Activated T-cell treated with anti-CD3 and anti-CD28 coated beads, Interleukin-2, amount 50 U/mL, for 1 hour (primary cell): ENCODE data around the gene CD14.
"Not testable (repeated sequence)": the region's sequence is repeated elsewhere in the genome, so short reads cannot be mapped to it uniquely, and the experiment has no call there.

Source experiments
- DNase-seq: peaks from one replicate; pipeline ENCODE4 v3.0.0-alpha.2; 2020

The CD14 gene

GRCh38 chr5:140634103-140634502 is 1.1 kb upstream of the CD14 start:
- no peak for DNase-seq

GRCh38 chr5:140633501-140633900 is 526 bp upstream of the CD14 start:
- no peak for DNase-seq

GRCh38 chr5:140632366-140633020 is 482 bp downstream of the CD14 start:
- peak; percentile 59 for DNase-seq

GRCh38 chr5:140631831-140632365 is 1.1 kb downstream of the CD14 start:
- no peak for DNase-seq

- no peak for DNase-seq
Measured at GRCh38 chr5:140631036-140631417, 1.9 kb downstream of the CD14 start.

GRCh38 chr5:140630292-140631035 is 2.5 kb downstream of the CD14 start:
- DNase-seq: no peak

- no peak for DNase-seq
Measured at GRCh38 chr5:140628711-140629110, 4.3 kb downstream of the CD14 start.

- no peak for DNase-seq
Measured at GRCh38 chr5:140627972-140628371, 5.0 kb downstream of the CD14 start.

GRCh38 chr5:140624886-140625285 is 8.1 kb downstream of the CD14 start:
- not testable (repeated sequence) for DNase-seq

- not testable (repeated sequence) for DNase-seq
Measured at GRCh38 chr5:140623061-140623460, 9.9 kb downstream of the CD14 start.

- DNase-seq: no peak
Measured at GRCh38 chr5:140622301-140622700, 10.7 kb downstream of the CD14 start.

GRCh38 chr5:140611020-140611521 is 21.9 kb downstream of the CD14 start:
- no peak for DNase-seq

- DNase-seq: no peak
Measured at GRCh38 chr5:140609126-140609525, 23.8 kb downstream of the CD14 start.

- DNase-seq: no peak
Measured at GRCh38 chr5:140608722-140609121, 24.3 kb downstream of the CD14 start.

GRCh38 chr5:140607031-140607430 is 25.9 kb downstream of the CD14 start:
- DNase-seq: no peak

GRCh38 chr5:140605879-140606278 is 27.1 kb downstream of the CD14 start:
- DNase-seq: no peak

- DNase-seq: no peak
Measured at GRCh38 chr5:140603734-140604133, 29.2 kb downstream of the CD14 start.

- DNase-seq: not testable (repeated sequence)
Measured at GRCh38 chr5:140603446-140603698, 29.6 kb downstream of the CD14 start.

GRCh38 chr5:140602147-140602546 is 30.8 kb downstream of the CD14 start:
- no peak for DNase-seq

- DNase-seq: no peak
Measured at GRCh38 chr5:140600096-140600495, 32.9 kb downstream of the CD14 start.

GRCh38 chr5:140598836-140599235 is 34.1 kb downstream of the CD14 start:
- no peak for DNase-seq

GRCh38 chr5:140596321-140596741 is 36.6 kb downstream of the CD14 start:
- DNase-seq: no peak

GRCh38 chr5:140595538-140596300 is 37.3 kb downstream of the CD14 start:
- no peak for DNase-seq

GRCh38 chr5:140594169-140594568 is 38.8 kb downstream of the CD14 start:
- no peak for DNase-seq
